ENCODE results near the gene SRSF4.

DNA sequence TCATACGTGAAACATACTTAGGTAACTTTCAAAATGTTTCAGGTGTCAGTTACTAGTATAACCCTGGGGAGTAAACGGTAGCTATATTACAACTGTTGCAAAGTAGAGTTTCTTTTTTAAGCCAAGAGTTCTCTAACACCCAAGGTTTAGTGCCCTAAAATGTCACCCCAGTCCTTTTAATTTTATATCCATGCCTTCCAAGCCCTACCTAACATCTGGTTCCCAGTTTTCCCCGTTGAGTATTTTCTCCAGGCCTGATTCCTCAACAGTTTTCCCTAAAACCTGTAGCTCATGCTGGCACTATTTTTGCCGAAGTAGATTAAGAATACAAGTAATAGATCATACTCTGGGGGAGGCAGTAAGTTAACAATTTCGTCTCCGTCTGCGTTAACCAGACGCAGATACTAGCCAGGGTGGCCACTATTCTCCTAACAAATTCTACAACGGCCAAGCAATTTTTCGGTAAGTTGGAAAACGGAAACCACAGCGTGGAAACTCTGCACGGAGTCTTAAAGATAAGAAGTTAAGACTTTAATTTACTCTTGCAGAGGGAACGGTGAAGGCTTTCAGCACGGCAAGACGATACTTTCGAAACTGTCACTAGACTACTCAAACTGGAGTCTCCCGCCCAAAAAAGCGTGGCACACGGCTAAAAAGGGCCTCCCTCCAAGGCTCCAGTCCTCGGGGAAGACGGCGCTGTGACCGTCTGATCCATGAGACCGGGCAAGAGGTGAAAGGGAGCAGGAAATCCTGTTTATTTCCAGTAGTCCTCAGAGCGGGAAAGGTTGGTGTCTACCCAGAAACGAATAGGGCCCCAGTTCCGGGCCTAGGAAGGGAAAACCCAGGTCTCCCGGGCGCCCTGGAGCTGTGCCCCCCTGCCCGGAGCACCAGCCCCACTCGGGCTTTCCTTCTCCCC, 945 bp downstream of the SRSF4 start:
- TF ChIP-seq, protein P1, sequence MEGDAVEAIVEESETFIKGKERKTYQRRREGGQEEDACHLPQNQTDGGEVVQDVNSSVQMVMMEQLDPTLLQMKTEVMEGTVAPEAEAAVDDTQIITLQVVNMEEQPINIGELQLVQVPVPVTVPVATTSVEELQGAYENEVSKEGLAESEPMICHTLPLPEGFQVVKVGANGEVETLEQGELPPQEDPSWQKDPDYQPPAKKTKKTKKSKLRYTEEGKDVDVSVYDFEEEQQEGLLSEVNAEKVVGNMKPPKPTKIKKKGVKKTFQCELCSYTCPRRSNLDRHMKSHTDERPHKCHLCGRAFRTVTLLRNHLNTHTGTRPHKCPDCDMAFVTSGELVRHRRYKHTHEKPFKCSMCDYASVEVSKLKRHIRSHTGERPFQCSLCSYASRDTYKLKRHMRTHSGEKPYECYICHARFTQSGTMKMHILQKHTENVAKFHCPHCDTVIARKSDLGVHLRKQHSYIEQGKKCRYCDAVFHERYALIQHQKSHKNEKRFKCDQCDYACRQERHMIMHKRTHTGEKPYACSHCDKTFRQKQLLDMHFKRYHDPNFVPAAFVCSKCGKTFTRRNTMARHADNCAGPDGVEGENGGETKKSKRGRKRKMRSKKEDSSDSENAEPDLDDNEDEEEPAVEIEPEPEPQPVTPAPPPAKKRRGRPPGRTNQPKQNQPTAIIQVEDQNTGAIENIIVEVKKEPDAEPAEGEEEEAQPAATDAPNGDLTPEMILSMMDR (IDR thresholded peaks at IDR 0.05; ENCODE audit: control extremely low read depth in 1 of 3, insufficient read depth in 1 of 3, low read depth in 1 of 3, low read length in 3 of 3): no peak
- TF ChIP-seq, protein P2, sequence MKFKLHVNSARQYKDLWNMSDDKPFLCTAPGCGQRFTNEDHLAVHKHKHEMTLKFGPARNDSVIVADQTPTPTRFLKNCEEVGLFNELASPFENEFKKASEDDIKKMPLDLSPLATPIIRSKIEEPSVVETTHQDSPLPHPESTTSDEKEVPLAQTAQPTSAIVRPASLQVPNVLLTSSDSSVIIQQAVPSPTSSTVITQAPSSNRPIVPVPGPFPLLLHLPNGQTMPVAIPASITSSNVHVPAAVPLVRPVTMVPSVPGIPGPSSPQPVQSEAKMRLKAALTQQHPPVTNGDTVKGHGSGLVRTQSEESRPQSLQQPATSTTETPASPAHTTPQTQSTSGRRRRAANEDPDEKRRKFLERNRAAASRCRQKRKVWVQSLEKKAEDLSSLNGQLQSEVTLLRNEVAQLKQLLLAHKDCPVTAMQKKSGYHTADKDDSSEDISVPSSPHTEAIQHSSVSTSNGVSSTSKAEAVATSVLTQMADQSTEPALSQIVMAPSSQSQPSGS (IDR thresholded peaks at IDR 0.05; ENCODE audit: low read length): no peak
- TF ChIP-seq EGR1 (IDR thresholded peaks at IDR 0.05; ENCODE audit: borderline replicate concordance, low read depth, low read length) (no peak), ZNF274 (IDR thresholded peaks at IDR 0.05; ENCODE audit: borderline replicate concordance, extremely low read depth, low read length) (no peak), HDAC2 (IDR thresholded peaks at IDR 0.05; ENCODE audit: borderline replicate concordance in 1 of 2, low read depth in 2 of 2, low read length in 2 of 2) (no peak), SIN3A (conservative IDR thresholded peaks at IDR 0.05 in 1 of 2, IDR thresholded peaks at IDR 0.05 in 1 of 2; ENCODE audit: low read depth in 1 of 2, low read length in 2 of 2) (no peak), RAD21 (IDR thresholded peaks at IDR 0.05 in 1 of 2, conservative IDR thresholded peaks at IDR 0.05 in 1 of 2; ENCODE audit: low read depth in 2 of 2, low read length in 2 of 2) (no peak), TCF12 (IDR thresholded peaks at IDR 0.05; ENCODE audit: low read depth, low read length) (no peak), RNF2 (IDR thresholded peaks at IDR 0.05; ENCODE audit: borderline replicate concordance, low read depth, low read length, missing control alignments, poor library complexity, severe bottlenecking) (no peak), JUN (IDR thresholded peaks at IDR 0.05; ENCODE audit: low read depth, low read length) (no peak), POLR2A (IDR thresholded peaks at IDR 0.05; ENCODE audit: control extremely low read depth in 1 of 2, low read depth in 2 of 2, low read length in 2 of 2) (peak in 1 of 2 experiments; percentile 62; a peak in 2 of 3 replicates), MAFK (IDR thresholded peaks at IDR 0.05; ENCODE audit: low read depth, low read length) (no peak)
- TF ChIP-seq, protein P3, sequence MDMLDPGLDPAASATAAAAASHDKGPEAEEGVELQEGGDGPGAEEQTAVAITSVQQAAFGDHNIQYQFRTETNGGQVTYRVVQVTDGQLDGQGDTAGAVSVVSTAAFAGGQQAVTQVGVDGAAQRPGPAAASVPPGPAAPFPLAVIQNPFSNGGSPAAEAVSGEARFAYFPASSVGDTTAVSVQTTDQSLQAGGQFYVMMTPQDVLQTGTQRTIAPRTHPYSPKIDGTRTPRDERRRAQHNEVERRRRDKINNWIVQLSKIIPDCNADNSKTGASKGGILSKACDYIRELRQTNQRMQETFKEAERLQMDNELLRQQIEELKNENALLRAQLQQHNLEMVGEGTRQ (IDR thresholded peaks at IDR 0.05; ENCODE audit: low read length): no peak

Data from H1 (cell line).